Mesothelial cell of epicardium (in vitro differentiated cells): Measurements from ENCODE around the gene PLA2G4B. TPM values are rescaled to one million over a fixed set of nuclear protein-coding genes. Genes with fewer than 3 reads are reported as not detected.

Experiments
- DNase-seq, 2 experiments: peaks; one replicate each; pipeline ENCODE4 v3.0.0; 2021; ENCODE audit warnings: low spot score in 2 of 2; ENCODE audit not compliant: unreplicated experiment in 2 of 2
- H3K27ac Mint-ChIP-seq: 2 replicates; pipeline ENCODE4 v1.8.0; 2021; ENCODE audit warnings: mixed read lengths
- H3K27me3 Mint-ChIP-seq: 2 replicates; pipeline ENCODE4 v1.8.0; 2021; ENCODE audit warnings: low read depth, mixed read lengths
- H3K36me3 Mint-ChIP-seq: 2 replicates; pipeline ENCODE4 v1.8.0; 2021; ENCODE audit warnings: mixed read lengths
- H3K4me1 Mint-ChIP-seq: 2 replicates; pipeline ENCODE4 v1.8.0; 2021; ENCODE audit warnings: mixed read lengths
- H3K4me3 Mint-ChIP-seq: 2 replicates; pipeline ENCODE4 v1.8.0; 2021; ENCODE audit warnings: mild to moderate bottlenecking, moderate library complexity, mixed read lengths
- H3K9me3 Mint-ChIP-seq: 2 replicates; pipeline ENCODE4 v1.8.0; 2021; ENCODE audit warnings: mixed read lengths
- CTCF ChIP-seq: fragments of 200-600 bp; sonication (generic); IDR thresholded peaks from one replicate; pipeline ENCODE4 v1.5.0; 2021; ENCODE audit warnings: antibody characterized with exemption; ENCODE audit not compliant: unreplicated experiment
- total RNA-seq: library from RNA; stranded (reverse); gene quantifications from 3 replicates; pipeline ENCODE4 v1.2.1, GENCODE V29; 2021

PLA2G4B gene
- total RNA-seq, 1 donor from 2014 or later, result 11.2 TPM

- Mint-ChIP-seq H3K4me1 (peaks cover 32% of the 10 kb centered on the region), H3K36me3 (peaks cover 6% of the 10 kb centered on the region), H3K27me3 (no peaks in the 10 kb centered on the region), H3K27ac (no peak overlapping the region), H3K9me3 (no peaks in the 10 kb centered on the region), H3K4me3 (no peak overlapping the region)
- DNase-seq, result no peak
- no peak for TF ChIP-seq CTCF
Measured at GRCh38 chr15:41839781-41840491, 1.3 kb downstream of the PLA2G4B start.

GRCh38 chr15:41840673-41841072 lies 2.0 kb downstream of the PLA2G4B start:
- no peaks in the 10 kb centered on the region for H3K27me3 Mint-ChIP-seq
- H3K4me1 Mint-ChIP-seq, result peaks cover 32% of the 10 kb centered on the region
- no peaks in the 10 kb centered on the region for H3K9me3 Mint-ChIP-seq
- TF ChIP-seq CTCF, result no peak
- H3K36me3 Mint-ChIP-seq, result peaks cover 6% of the 10 kb centered on the region
- DNase-seq, result no peak
- H3K4me3 Mint-ChIP-seq, result no peak overlapping the region
- peak overlapping the region; percentile 59 for H3K27ac Mint-ChIP-seq

- Mint-ChIP-seq H3K27ac (peak overlapping the region; percentile 59), H3K36me3 (peaks cover 7% of the 10 kb centered on the region), H3K9me3 (no peaks in the 10 kb centered on the region), H3K4me1 (peaks cover 32% of the 10 kb centered on the region), H3K27me3 (no peaks in the 10 kb centered on the region), H3K4me3 (no peak overlapping the region)
- TF ChIP-seq CTCF, result no peak
- no peak for DNase-seq
Measured at GRCh38 chr15:41841131-41841530, 2.5 kb downstream of the PLA2G4B start.

- Mint-ChIP-seq H3K27ac (no peak overlapping the region), H3K9me3 (no peaks in the 10 kb centered on the region), H3K36me3 (peaks cover 7% of the 10 kb centered on the region), H3K4me3 (no peak overlapping the region), H3K4me1 (peaks cover 30% of the 10 kb centered on the region), H3K27me3 (no peaks in the 10 kb centered on the region)
- no peak for DNase-seq
- no peak for TF ChIP-seq CTCF
Measured at GRCh38 chr15:41842229-41842628, 3.6 kb downstream of the PLA2G4B start.

- no peak overlapping the region for H3K27ac Mint-ChIP-seq
- peaks cover 20% of the 10 kb centered on the region for H3K4me1 Mint-ChIP-seq
- TF ChIP-seq CTCF, result no peak
- H3K9me3 Mint-ChIP-seq, result no peaks in the 10 kb centered on the region
- H3K36me3 Mint-ChIP-seq, result peaks cover 12% of the 10 kb centered on the region
- no peaks in the 10 kb centered on the region for H3K27me3 Mint-ChIP-seq
- H3K4me3 Mint-ChIP-seq, result no peak overlapping the region
- DNase-seq, result no peak
Measured at GRCh38 chr15:41843571-41843970, 4.9 kb downstream of the PLA2G4B start.
